HG03196 (cell line): ENCODE results near the gene MLF2.
"Not testable (repeated sequence)": the region's sequence is repeated elsewhere in the genome, so short reads cannot be mapped to it uniquely, and the experiment has no call there.

Source experiments
- ATAC-seq: cut with Tn5 transposase; IDR thresholded peaks from one replicate; pipeline ENCODE4 v1.9.1; 2021; ENCODE audit not compliant: unreplicated experiment

MLF2 gene

GRCh38 chr12:6765634-6766581, 13.0 kb upstream of the MLF2 start, which contains the start of gene PTMS:
PTMS (plus strand) TSS chr12:6766363; CDS start chr12:6766706, 343 bp downstream.
- ATAC-seq, result no peak

- ATAC-seq, result no peak
These were observed 12.2 kb upstream of the MLF2 start for GRCh38 chr12:6765048-6765633.

- ATAC-seq, result peak; percentile 70
These were observed 11.3 kb upstream of the MLF2 start for GRCh38 chr12:6764011-6764828.

GRCh38 chr12:6763380-6763779, 10.4 kb upstream of the MLF2 start:
- no peak for ATAC-seq

GRCh38 chr12:6759741-6760140, 6.8 kb upstream of the MLF2 start:
- no peak for ATAC-seq

GRCh38 chr12:6758506-6759095, 5.7 kb upstream of the MLF2 start:
- ATAC-seq, result no peak

GRCh38 chr12:6757028-6757690, 4.2 kb upstream of the MLF2 start:
- ATAC-seq, result no peak

GRCh38 chr12:6754411-6754810, 1.5 kb upstream of the MLF2 start:
- ATAC-seq, result no peak

- no peak for ATAC-seq
These were observed 923 bp upstream of the MLF2 start for GRCh38 chr12:6753772-6754356.

- peak; percentile 14 for ATAC-seq
These were observed 597 bp downstream of the MLF2 start for GRCh38 chr12:6752167-6752920.

- no peak for ATAC-seq
These were observed 1.2 kb downstream of the MLF2 start for GRCh38 chr12:6751767-6752166.

- ATAC-seq, result no peak
These were observed 2.4 kb downstream of the MLF2 start for GRCh38 chr12:6750506-6750905.

- ATAC-seq, result no peak
These were observed 4.2 kb downstream of the MLF2 start for GRCh38 chr12:6748761-6749160.

GRCh38 chr12:6747216-6747615, 5.7 kb downstream of the MLF2 start:
- ATAC-seq, result no peak

- ATAC-seq, result no peak
These were observed 7.0 kb downstream of the MLF2 start for GRCh38 chr12:6745741-6746525.

- not testable (repeated sequence) for ATAC-seq
These were observed 9.6 kb downstream of the MLF2 start for GRCh38 chr12:6743300-6743699.

- no peak for ATAC-seq
These were observed 10.1 kb downstream of the MLF2 start for GRCh38 chr12:6742834-6743233.

- ATAC-seq, result not testable (repeated sequence)
These were observed 10.9 kb downstream of the MLF2 start for GRCh38 chr12:6742080-6742479.

GRCh38 chr12:6736754-6737153, 16.2 kb downstream of the MLF2 start:
- no peak for ATAC-seq
